Pancreas (tissue), 10 donors: Measurements from ENCODE around the gene GRIK5. TPM values are rescaled to one million over a fixed set of nuclear protein-coding genes. Genes with fewer than 3 reads are reported as not detected.
"Not testable (repeated sequence)": the region's sequence is repeated elsewhere in the genome, so short reads cannot be mapped to it uniquely, and the experiment has no call there.

Source experiments
- ATAC-seq, 4 donors: fragments of 200-7000 bp; cut with Tn5 transposase; one replicate each; pipeline versions ENCODE4 v1.8.0 to v1.9.1; 2020; ENCODE audit warnings: mild to moderate bottlenecking in 4 of 4, moderate library complexity in 4 of 4
- DNase-seq, 6 donors: peaks; one replicate each; pipeline ENCODE4 v3.0.0-alpha.2; 2020
- FAIRE-seq: peaks from 2 replicates; lab custom pipeline; 2012; peaks lifted over from hg19 to GRCh38; lab: Jason Lieb, UNC
- H3K27ac ChIP-seq, 4 donors: fragments of 200-600 bp; sonication (generic); 1 replicate in 3 of 4; 2 replicates in 1 of 4; pipeline versions ENCODE4 v1.5.0 to v1.8.0; 2020
- H3K27me3 ChIP-seq, 4 donors: fragments of 200-600 bp; one replicate each; pipeline ENCODE4 v1.8.0; 2021
- H3K36me3 ChIP-seq, 3 donors: fragments of 200-600 bp; sonication (generic) in 1 of 3; one replicate each; pipeline versions ENCODE4 v1.5.0 to v1.8.0; 2020 to 2021
- H3K4me1 ChIP-seq, 3 donors: fragments of 200-600 bp; one replicate each; pipeline ENCODE4 v1.8.0; 2021
- H3K4me3 ChIP-seq, 4 donors: fragments of 200-600 bp; sonication (generic) in 2 of 4; one replicate each; pipeline versions ENCODE4 v1.5.0 to v1.8.0; 2020 to 2021
- H3K9me3 ChIP-seq, 4 donors: fragments of 200-600 bp; one replicate each; pipeline ENCODE4 v1.8.0; 2021
- CTCF ChIP-seq, 4 donors: fragments of 200-600 bp; sonication (generic) in 3 of 4; IDR thresholded peaks; one replicate each; pipeline versions ENCODE4 v1.5.0 to v1.8.0; 2021; ENCODE audit warnings: antibody characterized with exemption in 4 of 4
- WGBS, 2 donors: extraction: QIAGEN DNeasy Blood & Tissue Kit; methylation state at CpG; one replicate each; pipeline ENCODE4 v1.1.7; 2013; 5-methylcytosine and 5-hydroxymethylcytosine counted together
- intact Hi-C, 3 donors: fragments of 100-400 bp; cut with DNase I; formaldehyde crosslinking; loops; one replicate each; pipeline versions ENCODE4 v1.11.1 to v1.14.2; 2022
- polyA plus RNA-seq, 2 donors: library from polyadenylated mRNA; stranded (reverse); fragments of 200-250 nt; gene quantifications; one replicate each; pipeline ENCODE4 v1.2.3, GENCODE V29; 2013
- total RNA-seq, 6 donors: library from RNA; stranded (reverse); fragmentation: NEBNext Ultra II Directional in 4 of 6; extraction: Animal tissue kit (Norgen Biotek cat#: 25700) in 4 of 6; gene quantifications; one replicate each; pipeline versions ENCODE4 v1.2.1 to v1.2.4, GENCODE V29; 2021 to 2023
- donor health status: healthy with polysubstance abuse.
- donor health status: DM: no; HTN: no; CAD: no; lungs with moderate emphysema.
- donor health status: DM: no; HTN: no; CAD: no.
- donor health status: control.
- donor health status: control.
- donor health status: Bipolar disorder and iron deficiency.
- donor health status: DM: yes; HTN: yes; CAD: no.
- donor health status: DM: no; HTN: no; CAD: no.
- donor health status: DM: no; HTN: no; CAD: no.
- donor health status: DM: yes; HTN: yes; CAD: no.

The GRIK5 gene
- total and polyA plus RNA-seq, 8 donors = 1.9 to 10.5 (median 3.4) TPM

GRCh38 chr19:42023121-42023942, 46.7 kb downstream of the GRIK5 start:
- Histone ChIP-seq H3K36me3 (no peaks in the 10 kb centered on the region), H3K9me3 (no peaks in the 10 kb centered on the region), H3K27ac (no peak overlapping the region), H3K4me1 (no peaks in the 10 kb centered on the region), H3K4me3 (no peak overlapping the region), H3K27me3 (no peaks in the 10 kb centered on the region)
- WGBS, 2 donors = 62 to 71% methylated on average over 17 of the region's 17 CpGs
- no peak for DNase-seq
- no peak for ATAC-seq
- intact Hi-C loops = no loop called here
- FAIRE-seq = no peak
- TF ChIP-seq CTCF (IDR thresholded peaks at IDR 0.05) = no peak

- no peak overlapping the region for H3K4me3 ChIP-seq
- no peak for FAIRE-seq
- intact Hi-C loops = no loop called here
- ATAC-seq = no peak
- no peak for TF ChIP-seq CTCF (IDR thresholded peaks at IDR 0.05)
- no peaks in the 10 kb centered on the region for H3K4me1 ChIP-seq
- no peak overlapping the region for H3K27ac ChIP-seq
- H3K27me3 ChIP-seq = no peaks in the 10 kb centered on the region
- no peak for DNase-seq
- WGBS, 2 donors = 55 to 69% methylated on average over 5 of the region's 5 CpGs
- no peaks in the 10 kb centered on the region for H3K9me3 ChIP-seq
- no peaks in the 10 kb centered on the region for H3K36me3 ChIP-seq
These were observed 47.4 kb downstream of the GRIK5 start for GRCh38 chr19:42022616-42023015.

GRCh38 chr19:42021185-42021584, 48.8 kb downstream of the GRIK5 start:
- no peaks in the 10 kb centered on the region for H3K4me1 ChIP-seq
- 60 to 64% methylated on average over 15 of the region's 15 CpGs for WGBS, 2 donors
- H3K4me3 ChIP-seq = no peak overlapping the region
- H3K27ac ChIP-seq = no peak overlapping the region
- FAIRE-seq = no peak
- no peak for ATAC-seq
- no peak for TF ChIP-seq CTCF (IDR thresholded peaks at IDR 0.05)
- H3K9me3 ChIP-seq = no peaks in the 10 kb centered on the region
- H3K27me3 ChIP-seq = no peaks in the 10 kb centered on the region
- no peaks in the 10 kb centered on the region for H3K36me3 ChIP-seq
- intact Hi-C loops = no loop called here
- DNase-seq = no peak

GRCh38 chr19:42018503-42019193, 51.4 kb downstream of the GRIK5 start:
- H3K27me3 ChIP-seq = no peaks in the 10 kb centered on the region
- no peaks in the 10 kb centered on the region for H3K4me1 ChIP-seq
- no peaks in the 10 kb centered on the region for H3K9me3 ChIP-seq
- TF ChIP-seq CTCF (IDR thresholded peaks at IDR 0.05) = no peak
- H3K36me3 ChIP-seq = no peaks in the 10 kb centered on the region
- intact Hi-C loops = no loop called here
- 55 to 64% methylated on average over 9 to 11 of the region's 11 CpGs for WGBS, 2 donors
- DNase-seq = no peak
- ATAC-seq = no peak
- H3K4me3 ChIP-seq = no peak overlapping the region
- FAIRE-seq = no peak
- H3K27ac ChIP-seq = no peak overlapping the region

GRCh38 chr19:42017040-42017439, 53.0 kb downstream of the GRIK5 start:
- ATAC-seq (no peak), FAIRE-seq (no peak), DNase-seq (no peak)
- 67 to 73% methylated on average over 8 of the region's 8 CpGs for WGBS, 2 donors
- intact Hi-C loops = no loop called here
- Histone ChIP-seq H3K4me1 (no peaks in the 10 kb centered on the region), H3K36me3 (no peaks in the 10 kb centered on the region), H3K27me3 (no peaks in the 10 kb centered on the region), H3K27ac (no peak overlapping the region), H3K9me3 (no peaks in the 10 kb centered on the region), H3K4me3 (no peak overlapping the region)
- no peak for TF ChIP-seq CTCF (IDR thresholded peaks at IDR 0.05)

GRCh38 chr19:42012747-42013146, 57.3 kb downstream of the GRIK5 start:
- WGBS, 2 donors = 83 to 85% methylated on average over 3 of the region's 3 CpGs
- H3K4me3 ChIP-seq, DNase-seq, H3K27me3 ChIP-seq, ATAC-seq, H3K27ac ChIP-seq, intact Hi-C loops, H3K36me3 ChIP-seq, FAIRE-seq, H3K9me3 ChIP-seq, H3K4me1 ChIP-seq: not testable (repeated sequence)
